ENCODE data around the gene DDX51.
"Not testable (repeated sequence)": the region's sequence is repeated elsewhere in the genome, so short reads cannot be mapped to it uniquely, and the experiment has no call there.

Gene DDX51

DNA sequence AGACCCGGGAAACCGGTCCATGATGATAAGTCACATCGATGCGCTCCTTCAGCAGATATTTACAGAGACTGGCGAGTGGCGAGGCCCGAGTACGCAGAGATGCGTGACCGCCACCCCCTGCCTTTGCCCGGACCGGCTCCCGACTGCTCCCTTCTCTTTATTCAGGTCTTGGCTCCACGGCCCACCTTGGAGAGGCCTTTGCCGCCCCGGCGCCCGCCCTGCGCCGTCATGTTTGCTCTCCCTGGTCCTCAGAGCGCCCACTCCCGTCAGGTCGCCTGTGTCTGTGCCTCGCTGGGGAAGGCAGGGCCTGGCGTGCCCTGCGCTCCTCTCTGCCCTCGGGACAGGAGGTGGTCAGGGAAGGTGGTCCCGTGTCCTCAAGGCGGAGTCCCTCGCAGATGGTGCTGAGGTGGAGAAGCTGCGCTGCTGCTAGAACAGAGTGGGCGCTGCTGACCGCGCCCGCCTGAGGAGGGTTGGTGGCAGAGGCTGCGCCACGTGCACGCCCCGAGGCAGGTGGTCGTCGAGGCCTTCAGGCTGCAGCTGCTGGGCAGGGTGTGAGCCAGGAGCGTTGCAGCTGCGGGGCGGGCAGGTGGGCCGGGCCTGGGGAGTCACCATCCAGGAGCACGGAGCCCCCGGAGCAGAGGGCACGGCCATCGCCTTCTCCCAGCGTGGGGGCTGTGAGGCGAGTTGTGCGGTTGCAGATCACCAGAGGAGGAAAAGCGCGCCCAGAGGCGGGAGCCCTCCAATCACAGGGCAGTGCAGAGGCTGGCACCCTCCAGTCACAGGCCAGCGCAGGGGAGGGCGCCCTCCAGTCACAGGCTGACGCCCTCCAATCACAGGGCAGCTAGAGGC lies 27.2 kb downstream of the DDX51 start:
- no peak for DNase-seq (ENCODE audit: low spot score)

DNA sequence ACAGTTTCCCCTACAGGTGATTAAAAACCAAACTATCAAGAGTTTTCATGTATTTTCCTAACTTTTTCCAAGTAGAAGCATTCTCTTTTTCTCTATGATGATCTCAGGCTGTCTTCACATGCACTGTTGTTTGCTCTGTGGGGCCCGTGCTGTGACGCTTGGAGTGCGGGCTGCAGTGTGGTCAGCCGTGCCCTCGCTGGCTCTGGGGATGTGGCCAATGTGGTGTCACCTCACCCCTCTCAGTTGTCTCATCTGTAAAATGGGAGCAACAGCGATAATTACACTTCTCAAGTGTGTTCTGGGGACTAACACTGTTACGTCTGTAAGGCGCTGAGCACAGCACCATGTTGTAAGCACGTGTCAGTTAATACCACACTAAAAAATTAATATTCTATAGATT lies 28.6 kb downstream of the DDX51 start:
- DNase-seq (ENCODE audit: low spot score), result no peak

DNA sequence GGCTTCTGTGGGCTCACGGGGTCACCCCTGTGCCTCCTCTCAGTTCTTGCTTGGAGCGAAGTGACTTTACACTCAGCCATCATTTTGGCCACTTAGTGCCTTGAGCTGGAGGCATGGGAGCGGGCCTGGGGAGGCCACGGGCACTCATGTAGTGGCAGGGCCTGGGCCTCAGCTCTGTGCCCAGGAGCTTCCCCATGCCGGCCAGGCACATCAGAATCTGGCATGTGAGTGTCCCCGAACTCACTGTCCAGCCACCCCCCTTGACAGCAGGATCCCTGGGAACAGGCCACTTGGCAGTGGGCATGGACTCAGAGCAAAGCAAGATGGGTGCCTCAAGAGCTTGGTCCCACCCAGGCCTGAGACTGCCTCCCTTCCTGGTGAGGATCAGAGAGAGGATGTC lies 29.5 kb downstream of the DDX51 start:
- no peak for DNase-seq (ENCODE audit: low spot score)

DNA sequence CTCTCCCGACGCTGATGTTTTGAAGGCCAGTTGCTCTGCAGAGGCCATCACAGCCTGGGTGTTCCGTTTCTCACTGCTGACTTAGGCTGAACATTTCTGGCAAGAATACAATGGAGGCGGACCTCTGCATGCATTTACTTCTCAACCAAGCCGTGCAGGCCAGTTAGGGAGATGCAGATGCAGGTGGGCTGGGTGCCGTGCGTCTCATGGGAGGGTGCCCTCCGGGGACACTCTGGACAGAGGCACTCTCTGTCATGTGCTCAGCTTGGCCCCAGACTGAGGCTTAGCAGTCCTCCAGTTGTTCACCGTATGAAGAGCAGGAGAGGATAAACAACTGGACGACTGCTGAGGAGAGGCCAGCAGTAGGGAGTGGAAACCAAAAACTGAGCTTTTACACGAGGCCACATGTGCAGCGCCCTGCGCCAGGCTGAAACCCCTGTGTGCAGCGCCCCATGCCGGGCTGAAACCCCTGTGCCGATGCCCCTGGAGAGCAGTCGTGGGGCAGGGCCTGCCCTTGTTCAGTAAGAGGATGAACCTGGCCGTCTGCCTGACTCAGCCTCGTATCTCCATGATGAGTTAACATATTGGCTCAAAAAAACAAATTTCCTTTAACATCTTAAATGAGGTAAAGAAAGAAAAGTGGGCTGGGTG lies 32.3 kb downstream of the DDX51 start:
- no peak for DNase-seq (ENCODE audit: low spot score)

DNA sequence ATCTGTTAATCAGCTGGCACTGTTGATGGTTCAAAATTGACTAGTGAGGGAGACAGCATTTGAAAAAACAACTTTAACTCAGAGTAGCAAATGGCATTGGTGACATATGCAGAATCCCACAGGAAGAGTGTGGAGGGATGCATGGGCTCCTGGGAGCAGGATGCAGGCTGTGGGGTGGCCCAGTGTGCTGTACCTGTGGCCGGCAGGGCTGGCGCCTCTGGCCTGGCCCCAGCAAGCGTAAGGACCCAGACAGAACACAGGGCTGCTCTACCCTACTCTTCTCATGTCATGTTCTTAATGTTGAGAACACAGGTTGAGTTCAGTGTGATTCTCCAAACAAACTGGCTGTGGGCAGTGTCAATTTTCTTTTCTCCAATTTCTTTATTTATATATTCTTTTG lies 33.4 kb downstream of the DDX51 start:
- no peak for DNase-seq (ENCODE audit: low spot score)

DNA sequence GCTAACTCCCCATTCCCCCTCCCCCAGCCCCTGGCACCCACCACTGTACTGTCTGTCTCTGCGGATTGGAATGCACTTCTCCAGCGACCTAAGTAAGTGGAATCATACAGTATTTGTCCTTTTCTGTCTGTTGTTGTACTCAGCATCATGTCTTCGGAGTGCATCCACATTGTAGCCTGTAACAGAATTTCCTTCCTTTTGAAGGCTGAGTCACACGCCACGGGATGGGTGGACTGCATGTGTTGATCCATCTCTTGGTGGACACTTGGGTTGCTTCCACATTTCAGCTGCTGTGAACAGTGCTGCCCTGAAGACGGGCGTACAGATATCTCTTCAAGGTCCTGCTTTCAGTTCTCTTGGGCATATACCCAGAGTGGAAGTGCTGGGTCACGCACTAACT lies 34.4 kb downstream of the DDX51 start:
- no peak for DNase-seq (ENCODE audit: low spot score)

DNA sequence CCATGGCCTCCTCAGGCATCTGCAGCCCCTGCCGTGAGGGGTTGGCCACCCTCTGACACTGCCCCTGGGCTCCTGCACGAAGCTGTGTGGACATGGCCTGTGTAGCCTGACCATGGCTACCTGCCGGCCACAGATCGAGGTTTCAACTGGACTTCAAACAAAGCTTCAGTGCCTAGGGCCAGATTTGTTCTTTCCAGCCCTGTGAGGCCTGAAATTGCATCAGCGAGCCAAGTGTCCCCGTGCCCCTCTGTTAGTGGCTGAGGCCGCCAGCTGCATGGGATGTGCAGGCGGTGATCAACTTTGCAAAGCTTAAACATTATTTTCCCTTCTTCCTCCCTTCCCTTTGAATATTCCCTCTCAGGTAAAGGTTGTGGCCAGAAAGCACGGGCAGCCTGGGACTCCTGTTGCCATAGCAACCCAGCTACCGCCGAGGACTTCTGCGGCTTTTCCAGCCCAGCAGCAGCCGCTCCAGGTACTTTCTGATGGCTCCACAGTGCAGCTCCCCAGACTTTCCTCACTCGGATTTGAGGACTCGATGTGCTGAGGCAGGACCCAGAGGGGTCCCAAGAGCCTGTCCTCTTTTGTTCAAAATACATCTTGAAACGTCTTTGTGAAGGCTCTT lies 35.8 kb downstream of the DDX51 start:
- no peak for DNase-seq (ENCODE audit: low spot score)

DNA sequence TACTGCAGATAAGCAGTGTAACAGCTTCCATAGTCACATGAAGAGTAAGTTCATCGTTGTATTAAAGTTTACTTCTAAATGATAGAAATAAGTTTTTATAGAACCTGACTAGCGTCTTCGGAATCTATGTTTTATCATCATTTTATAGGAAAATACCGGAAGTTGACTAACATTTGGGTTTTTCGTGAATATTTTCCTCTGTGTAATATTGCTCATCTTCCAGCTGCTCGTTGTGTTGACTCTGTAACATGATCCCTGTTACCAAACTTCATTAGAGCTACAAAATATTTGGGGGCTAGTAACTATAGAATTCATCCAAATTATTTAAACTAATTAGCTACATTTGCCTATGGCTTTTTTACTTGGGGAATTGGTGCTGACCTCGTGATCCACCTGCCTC lies 37.2 kb downstream of the DDX51 start:
- no peak for DNase-seq (ENCODE audit: low spot score)

DNA sequence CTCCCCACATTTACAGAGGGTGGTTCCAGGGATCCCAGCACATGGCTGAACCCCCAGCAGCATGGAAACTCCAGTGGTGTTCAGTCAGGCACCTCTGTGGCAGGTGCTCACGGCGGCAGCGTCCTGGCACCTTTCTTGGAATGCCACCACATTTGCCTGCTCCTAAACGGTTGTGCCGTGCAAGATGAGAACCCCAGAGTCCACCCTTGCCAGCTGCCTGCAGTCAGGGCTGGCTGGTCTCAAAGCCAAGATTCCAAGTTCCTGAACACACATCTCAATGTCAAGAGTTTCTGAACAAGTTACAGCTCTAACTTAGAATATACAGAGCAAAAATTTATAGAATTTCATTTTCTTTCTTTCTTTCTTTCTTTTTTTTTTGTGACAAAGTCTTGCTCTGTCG lies 38.7 kb downstream of the DDX51 start:
- no peak for DNase-seq (ENCODE audit: low spot score)

DNA sequence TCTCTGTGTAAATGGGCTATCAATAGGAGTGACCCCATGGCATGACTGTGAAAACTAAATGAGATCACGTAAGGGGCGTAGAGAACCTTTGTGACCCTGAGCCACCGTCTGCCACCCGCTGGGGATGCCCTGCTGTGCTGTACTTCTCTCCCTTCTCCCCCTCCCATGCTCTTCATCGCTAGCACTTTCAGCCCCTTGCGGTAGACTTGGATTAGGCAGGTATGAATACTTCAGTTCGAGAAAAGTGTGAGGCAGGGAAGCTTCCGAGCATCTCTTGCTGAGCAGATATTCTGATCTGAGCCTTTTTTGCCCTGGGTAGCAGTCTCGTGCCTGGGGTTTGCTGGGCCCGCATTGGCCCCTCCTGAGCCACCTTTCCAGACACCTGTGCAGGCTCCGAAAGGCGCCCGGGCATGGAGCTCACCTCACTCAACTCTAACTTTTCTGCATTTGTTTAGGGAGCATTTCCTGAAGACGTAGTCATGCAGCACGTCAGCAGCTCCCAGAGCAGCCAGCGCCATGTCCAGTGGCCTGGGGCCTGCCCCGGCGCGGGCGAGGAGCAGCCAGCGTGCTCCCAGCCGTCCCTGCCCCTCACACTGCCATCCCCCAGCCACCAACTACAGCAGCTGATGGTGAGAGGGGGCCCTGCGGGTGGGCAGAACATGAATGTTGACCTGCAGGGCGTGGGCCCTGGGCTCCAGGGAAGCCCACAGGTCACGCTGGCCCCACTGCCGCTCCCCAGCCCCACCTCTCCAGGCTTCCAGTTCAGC lies 40.4 kb downstream of the DDX51 start:
- no peak for DNase-seq (ENCODE audit: low spot score)

DNA sequence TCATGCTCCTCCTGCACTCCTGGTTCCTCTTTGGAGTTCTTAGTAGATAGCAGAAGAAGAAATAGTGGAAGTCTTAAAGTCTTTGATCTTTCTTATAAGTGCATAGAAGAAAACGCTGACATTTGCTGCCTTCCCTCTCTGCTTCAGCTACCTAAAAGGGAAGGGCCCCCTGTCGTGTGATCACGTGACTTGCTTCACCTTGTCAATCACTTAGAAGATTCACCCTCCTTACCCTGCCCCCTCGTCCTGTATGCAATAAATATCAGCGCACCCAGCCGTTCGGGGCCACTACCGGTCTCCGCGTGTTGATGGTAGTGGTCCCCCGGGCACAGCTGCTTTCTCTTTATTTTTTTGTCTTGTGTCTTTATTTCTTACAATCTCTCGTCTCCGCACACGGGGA lies 41.0 kb downstream of the DDX51 start:
- not testable (repeated sequence) for DNase-seq (ENCODE audit: low spot score)

DNA sequence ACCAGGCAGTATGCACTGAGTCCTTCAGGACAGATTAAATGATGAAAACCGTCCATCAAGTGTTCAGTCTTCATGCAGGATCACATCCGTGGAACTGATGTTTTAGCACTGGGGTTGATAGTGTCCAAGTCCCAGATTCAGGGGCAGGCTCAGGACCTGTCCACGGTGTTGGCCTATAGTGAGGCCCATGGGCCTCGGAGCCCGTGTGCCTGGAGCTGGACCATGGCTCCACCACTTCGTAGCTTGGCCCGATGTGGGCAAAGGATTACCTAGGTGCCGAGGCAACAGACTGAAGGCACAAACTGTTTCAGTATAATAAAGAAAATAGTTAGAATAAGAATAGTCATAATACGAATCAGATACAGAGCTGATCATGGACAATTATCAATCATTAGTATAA lies 41.8 kb downstream of the DDX51 start:
- no peak for DNase-seq (ENCODE audit: low spot score)

DNA sequence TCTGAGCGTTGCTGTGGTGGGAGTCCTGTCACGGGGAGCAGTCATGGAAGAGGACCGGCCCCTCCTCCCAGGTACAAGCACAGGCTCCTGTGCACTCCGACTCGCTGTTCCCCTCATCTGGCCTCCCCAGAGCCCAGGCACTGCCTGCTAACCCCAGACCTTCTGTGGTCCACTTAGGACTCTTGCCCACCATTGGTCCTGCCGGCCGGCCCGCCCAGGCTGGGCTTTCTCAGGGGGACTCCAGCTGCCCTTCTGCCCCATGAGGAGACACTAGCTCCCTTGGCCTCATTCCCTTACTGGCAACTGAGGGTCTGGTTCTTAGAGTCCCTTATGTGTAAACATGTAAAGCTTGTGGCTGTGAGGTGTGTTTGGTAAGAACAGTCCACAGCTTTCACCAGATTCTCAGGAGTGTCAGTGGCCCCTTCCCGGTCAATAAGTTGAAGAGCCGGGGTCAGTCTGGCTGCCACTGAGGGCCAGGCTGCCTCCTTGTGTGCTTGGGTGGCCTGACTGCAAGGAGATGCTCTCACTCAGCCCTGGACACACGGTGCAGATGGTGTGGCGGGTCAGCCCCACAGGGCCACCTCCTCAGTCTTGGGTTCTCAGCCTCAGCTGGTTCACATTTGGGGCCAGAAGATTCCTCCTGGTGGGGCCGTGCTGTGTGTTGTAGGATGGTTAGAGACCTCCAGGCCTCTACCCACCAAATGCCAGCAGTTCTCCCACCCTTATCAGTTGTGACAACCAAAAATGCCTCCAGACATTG lies 43.6 kb downstream of the DDX51 start:
- DNase-seq (ENCODE audit: low spot score), result no peak

DNA sequence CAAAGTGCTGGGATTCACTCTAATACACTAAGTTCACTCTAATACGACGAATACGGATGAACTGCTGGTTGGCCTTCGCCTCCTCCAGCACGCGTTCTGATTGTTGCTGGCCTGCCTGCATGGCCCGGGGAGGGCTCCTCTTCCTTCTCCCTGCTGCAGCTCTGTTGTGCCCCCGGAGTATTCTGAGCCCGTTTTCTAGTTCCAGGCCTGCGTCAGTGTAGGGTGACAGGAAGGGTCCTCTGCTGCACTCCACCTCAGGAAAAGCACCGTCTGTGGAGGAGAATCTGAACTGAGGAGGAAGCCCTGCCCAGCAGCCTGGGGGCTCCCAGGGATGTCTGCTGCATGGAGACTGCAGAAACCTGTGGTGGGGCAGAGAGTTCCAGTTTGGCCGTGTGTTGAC lies 44.4 kb downstream of the DDX51 start:
- DNase-seq (ENCODE audit: low spot score), result no peak

DNA sequence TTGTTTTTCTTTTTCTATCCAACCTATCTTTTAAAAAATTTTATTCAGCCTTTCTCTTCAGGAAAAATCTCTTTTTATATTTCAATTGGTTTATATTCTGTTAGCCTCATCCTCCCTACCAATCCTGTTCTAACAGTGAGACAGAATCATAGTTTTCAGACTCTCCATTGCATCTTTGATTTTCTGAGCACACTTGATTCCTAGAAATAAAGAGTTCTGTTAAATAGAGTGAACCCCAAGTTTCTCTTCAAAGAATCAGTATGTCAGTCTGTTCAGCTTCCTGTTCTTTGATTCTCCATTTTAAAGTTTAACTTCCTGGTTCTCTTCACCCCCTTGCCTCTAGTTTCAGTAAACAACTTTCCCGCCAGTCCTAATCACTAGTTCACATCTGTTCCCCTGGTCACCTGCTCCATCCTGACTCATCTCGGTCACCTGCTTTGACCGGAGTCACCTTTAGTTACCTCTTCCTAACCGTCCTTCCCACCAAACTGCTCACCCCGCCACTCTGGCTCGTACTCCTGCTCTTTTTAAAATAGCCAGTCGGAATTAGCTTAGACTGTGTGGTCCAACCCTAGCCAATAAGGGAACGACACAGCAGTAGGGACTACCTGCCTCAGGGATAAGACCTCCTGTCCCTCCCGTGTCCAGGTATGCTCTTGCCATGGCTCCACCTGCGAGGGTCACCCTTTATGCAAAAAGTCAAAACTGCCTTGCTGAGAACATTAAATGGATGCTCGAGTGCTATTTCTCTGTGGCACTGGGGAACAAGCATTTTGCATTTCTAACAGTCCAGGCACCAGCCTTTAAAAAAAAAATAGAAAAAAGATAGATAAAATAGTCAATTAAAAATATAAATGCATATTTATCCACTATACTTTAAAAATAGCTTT lies 48.4 kb downstream of the DDX51 start:
- no peak for DNase-seq (ENCODE audit: low spot score)

DNA sequence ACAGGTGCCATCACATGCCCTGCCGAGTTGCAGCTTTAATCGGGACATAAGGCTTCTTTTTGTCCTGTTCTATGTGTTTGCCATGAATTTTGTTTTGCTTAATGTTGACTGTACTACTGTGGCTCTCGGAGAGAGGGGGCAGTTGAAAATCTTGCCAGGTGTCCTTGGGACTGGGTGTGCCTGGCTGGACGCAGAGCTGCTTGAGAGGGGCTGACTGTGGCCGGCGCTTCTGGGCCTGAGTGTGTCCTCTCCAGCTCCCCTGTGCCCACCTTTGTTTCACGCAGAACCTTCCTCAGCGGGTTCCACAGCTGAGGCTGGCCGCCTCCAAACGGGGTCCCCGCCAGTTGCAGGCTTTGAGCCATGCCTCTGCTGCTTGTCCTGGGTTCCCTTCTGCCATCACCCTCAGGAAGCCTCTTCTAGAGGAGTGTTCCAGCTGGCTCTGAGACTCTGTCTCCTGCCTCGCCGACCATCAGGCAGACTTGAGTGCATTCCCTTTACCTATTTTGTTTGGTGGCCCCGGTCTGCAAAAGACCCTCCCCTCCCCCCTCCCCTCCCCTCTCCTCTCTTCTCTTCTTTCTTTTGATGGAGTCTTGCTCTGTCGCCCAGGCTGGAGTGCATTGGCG lies 49.7 kb downstream of the DDX51 start:
- no peak for DNase-seq (ENCODE audit: low spot score)

DNA sequence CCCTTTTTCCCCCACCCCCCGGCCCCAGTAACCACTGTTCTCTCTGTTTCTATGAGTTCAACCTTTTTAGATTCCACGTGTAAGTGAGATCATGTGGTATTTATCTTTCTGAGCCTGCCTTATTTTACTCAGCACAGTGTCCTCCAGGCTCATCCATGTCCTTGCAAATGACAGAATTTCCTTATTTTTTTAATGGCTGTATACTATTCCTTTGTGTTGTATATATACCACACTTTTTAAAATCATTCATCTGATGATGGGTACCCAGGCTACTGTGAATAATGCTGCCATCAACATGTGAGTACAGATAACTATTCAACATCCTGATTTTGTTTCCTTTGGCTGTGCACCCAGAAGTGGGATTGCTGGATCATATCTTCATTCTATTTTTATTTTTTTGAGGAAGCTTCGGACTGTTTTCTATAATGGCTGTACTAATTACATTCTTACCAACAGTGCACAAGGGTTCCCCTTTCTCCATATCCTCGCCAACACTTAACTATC lies 54.7 kb downstream of the DDX51 start:
- no peak for DNase-seq (ENCODE audit: low spot score)
